ENCODE data around the gene PCGF5.
"Not testable (repeated sequence)": the region's sequence is repeated elsewhere in the genome, so short reads cannot be mapped to it uniquely, and the experiment has no call there.

PCGF5 gene

GRCh38 chr10:91286572-91286971 is 66.1 kb downstream of the PCGF5 start:
- DNase-seq (ENCODE audit: low spot score) = no peak

GRCh38 chr10:91287276-91287675 is 66.8 kb downstream of the PCGF5 start:
- no peak for DNase-seq (ENCODE audit: low spot score)

GRCh38 chr10:91287912-91288311 is 67.4 kb downstream of the PCGF5 start:
- DNase-seq (ENCODE audit: low spot score) = no peak

- no peak for DNase-seq (ENCODE audit: low spot score)
These were observed 68.8 kb downstream of the PCGF5 start for GRCh38 chr10:91289305-91289704.

GRCh38 chr10:91290607-91291006 is 70.1 kb downstream of the PCGF5 start:
- DNase-seq (ENCODE audit: low spot score) = no peak

GRCh38 chr10:91294134-91294906 is 73.9 kb downstream of the PCGF5 start:
- DNase-seq (ENCODE audit: low spot score) = no peak

- DNase-seq (ENCODE audit: low spot score) = no peak
These were observed 74.9 kb downstream of the PCGF5 start for GRCh38 chr10:91295346-91295745.

- DNase-seq (ENCODE audit: low spot score) = no peak
These were observed 76.0 kb downstream of the PCGF5 start for GRCh38 chr10:91296471-91296870.

- DNase-seq (ENCODE audit: low spot score) = peak; percentile 87
These were observed 77.9 kb downstream of the PCGF5 start for GRCh38 chr10:91298224-91298871.

- no peak for DNase-seq (ENCODE audit: low spot score)
These were observed 79.6 kb downstream of the PCGF5 start for GRCh38 chr10:91299999-91300575.

GRCh38 chr10:91302946-91303345 is 82.5 kb downstream of the PCGF5 start:
- DNase-seq (ENCODE audit: low spot score) = not testable (repeated sequence)

- not testable (repeated sequence) for DNase-seq (ENCODE audit: low spot score)
These were observed 85.5 kb downstream of the PCGF5 start for GRCh38 chr10:91305979-91306378.

- no peak for DNase-seq (ENCODE audit: low spot score)
These were observed 87.0 kb downstream of the PCGF5 start for GRCh38 chr10:91307489-91307888.

GRCh38 chr10:91309711-91310110 is 89.2 kb downstream of the PCGF5 start:
- DNase-seq (ENCODE audit: low spot score) = no peak

- DNase-seq (ENCODE audit: low spot score) = no peak
These were observed 91.3 kb downstream of the PCGF5 start for GRCh38 chr10:91311601-91312381.

- no peak for DNase-seq (ENCODE audit: low spot score)
These were observed 91.9 kb downstream of the PCGF5 start for GRCh38 chr10:91312382-91312733.

GRCh38 chr10:91313796-91314485 is 93.5 kb downstream of the PCGF5 start:
- DNase-seq (ENCODE audit: low spot score) = peak; percentile 73

GRCh38 chr10:91316486-91316885 is 96.0 kb downstream of the PCGF5 start:
- DNase-seq (ENCODE audit: low spot score) = no peak

- no peak for DNase-seq (ENCODE audit: low spot score)
These were observed 97.1 kb downstream of the PCGF5 start for GRCh38 chr10:91317541-91317940.

GRCh38 chr10:91319336-91319735 is 98.9 kb downstream of the PCGF5 start:
- no peak for DNase-seq (ENCODE audit: low spot score)

GRCh38 chr10:91323293-91323905 is 102.9 kb downstream of the PCGF5 start:
- DNase-seq (ENCODE audit: low spot score) = not testable (repeated sequence)
